GM10847 (cell line): ENCODE data around the gene PIGB.

ENCODE experiments used
- POLR2A ChIP-seq: IDR thresholded peaks from 2 replicates; pipeline ENCODE4 v1.6.1; 2011; ENCODE audit not compliant: insufficient read length; ENCODE audit errors: extremely low read depth

PIGB gene

GRCh38 chr15:55356985-55357585, 38.1 kb downstream of the PIGB start:
- no peak for TF ChIP-seq POLR2A

DNA sequence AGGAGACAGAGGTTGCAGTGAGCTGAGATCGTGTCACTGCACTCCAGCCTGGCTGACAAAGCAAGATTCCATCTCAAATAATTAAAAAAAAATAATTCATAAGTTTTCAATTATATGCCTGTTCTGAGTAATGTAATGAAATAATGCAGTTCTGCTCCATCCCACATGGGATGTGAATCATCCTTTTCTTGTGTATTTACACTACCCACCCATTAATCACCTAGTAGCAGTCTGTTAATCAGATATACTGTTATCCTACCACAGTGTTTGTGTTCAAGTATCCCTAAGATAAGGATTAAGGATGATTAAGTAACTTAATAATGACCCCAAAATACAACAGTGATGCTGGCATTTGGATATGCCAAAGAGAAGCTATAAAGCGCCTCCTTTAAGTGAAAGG, 38.8 kb downstream of the PIGB start:
- TF ChIP-seq POLR2A, result no peak

- TF ChIP-seq POLR2A, result no peak
These were observed 39.4 kb downstream of the PIGB start for GRCh38 chr15:55358471-55358870.

DNA sequence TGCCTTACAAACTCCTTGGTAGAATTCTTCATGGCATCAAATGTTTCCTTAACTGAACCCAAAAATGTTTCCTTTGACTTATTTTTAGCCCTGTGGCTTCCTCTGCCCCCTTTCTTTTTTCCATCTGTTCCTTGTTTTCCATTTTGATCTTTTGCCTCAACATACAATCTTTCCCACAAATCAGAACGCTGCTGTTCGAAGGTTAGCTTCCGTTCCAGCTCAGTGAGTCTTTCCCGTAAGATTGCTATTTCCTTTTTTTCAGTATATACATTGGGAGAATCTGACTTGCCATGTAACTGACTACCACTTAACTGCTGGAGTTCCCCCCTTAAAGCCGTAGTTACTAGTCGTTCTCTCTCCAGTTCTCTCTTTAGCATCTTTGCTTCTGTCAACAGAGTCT, 41.2 kb downstream of the PIGB start:
- TF ChIP-seq POLR2A, result no peak

DNA sequence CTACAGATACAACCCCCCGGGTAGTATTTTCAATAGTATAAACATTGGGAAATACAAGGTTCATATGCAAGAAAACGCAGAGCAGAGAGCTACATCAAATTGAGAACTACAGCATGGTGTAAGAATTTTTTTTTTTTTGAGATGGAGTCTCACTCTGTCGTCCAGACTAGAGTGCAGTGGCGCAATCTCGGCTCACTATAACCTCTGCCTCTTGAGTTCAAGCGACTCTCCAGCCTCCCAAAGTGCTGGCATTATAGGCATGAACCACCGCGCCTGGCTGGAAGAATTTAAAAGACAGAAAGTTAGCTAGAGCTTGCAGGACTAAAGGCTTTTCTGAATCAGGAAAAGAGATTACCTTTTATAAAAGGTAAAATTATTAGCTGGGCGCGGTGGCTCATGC, 42.0 kb downstream of the PIGB start:
- TF ChIP-seq POLR2A, result no peak

- TF ChIP-seq POLR2A, result no peak
These were observed 43.6 kb downstream of the PIGB start for GRCh38 chr15:55362641-55363040.

DNA sequence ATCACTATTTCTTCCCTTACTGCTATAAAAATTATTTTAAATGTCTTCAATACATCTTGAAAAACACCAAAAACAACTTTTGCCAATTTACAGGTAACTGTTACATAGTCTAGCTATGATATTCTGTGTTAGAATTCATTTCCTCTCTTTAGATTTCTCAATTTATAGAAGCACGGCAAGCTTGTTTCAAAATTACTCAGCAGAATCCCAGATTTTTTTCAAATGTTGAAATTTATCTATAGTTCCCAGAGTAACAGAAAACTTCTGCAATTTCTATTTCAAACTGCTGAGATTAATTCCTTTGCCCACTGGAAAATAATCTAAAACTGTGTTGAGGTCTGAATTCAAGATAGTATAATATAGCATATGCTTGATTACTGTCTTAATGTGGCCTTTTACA, 48.0 kb downstream of the PIGB start:
- no peak for TF ChIP-seq POLR2A

DNA sequence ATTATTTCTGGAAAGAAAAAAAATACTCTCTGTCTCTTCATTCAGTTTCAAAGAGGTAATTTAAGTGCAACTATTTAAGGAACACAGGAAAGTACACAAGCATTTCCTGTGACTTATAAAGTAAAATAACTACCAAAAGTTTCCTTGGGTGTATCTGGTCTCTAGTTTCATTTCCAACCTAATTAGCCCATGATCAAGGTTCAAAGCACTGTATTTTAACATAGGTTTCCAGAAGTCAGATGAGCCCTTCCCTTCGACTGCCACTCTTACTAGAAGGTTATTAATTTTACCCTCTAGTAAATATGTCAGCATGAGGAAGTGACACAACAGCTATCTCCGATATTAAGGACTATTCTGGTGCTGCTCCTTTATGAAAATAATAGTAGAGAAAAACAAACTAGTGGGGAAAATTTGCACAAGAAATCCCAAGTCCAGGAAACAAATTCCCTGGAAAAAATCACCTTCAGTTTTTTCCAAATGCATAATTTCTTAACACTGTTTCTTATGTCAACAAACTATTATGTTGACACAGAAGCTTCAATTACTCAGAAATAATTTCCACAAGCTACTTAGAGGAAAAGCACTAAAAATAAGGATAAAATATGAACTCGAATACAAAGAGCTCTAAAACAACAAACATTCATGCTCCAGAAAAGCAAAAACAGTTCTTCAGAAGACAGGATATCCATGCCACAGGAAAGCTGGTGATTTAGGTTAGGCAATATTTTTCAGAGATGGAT, 53.8 kb downstream of the PIGB start:
- TF ChIP-seq POLR2A, result no peak

DNA sequence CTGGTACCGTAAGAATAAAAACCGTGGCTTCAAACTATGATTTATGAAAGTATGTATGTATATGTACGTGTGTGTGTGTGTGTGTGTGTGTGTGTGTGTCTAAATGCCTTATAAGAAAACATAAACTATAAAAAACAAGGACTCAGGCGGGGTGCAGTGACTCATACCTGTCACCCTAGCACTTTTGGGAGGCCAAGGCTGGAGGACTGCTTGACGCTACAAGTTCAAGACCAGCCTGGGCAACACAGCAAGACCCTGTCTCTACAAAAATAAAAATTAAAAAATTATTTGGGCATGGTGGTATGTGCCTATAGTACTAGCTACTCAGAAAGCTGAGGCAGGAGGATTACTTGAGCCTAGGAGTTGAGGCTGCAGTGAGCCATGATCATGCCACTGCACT, 60.1 kb downstream of the PIGB start:
- TF ChIP-seq POLR2A, result no peak

GRCh38 chr15:55381595-55381994, 62.6 kb downstream of the PIGB start:
- no peak for TF ChIP-seq POLR2A

- no peak for TF ChIP-seq POLR2A
These were observed 64.7 kb downstream of the PIGB start for GRCh38 chr15:55383687-55384086.

GRCh38 chr15:55387027-55387426, 68.0 kb downstream of the PIGB start:
- TF ChIP-seq POLR2A, result no peak

DNA sequence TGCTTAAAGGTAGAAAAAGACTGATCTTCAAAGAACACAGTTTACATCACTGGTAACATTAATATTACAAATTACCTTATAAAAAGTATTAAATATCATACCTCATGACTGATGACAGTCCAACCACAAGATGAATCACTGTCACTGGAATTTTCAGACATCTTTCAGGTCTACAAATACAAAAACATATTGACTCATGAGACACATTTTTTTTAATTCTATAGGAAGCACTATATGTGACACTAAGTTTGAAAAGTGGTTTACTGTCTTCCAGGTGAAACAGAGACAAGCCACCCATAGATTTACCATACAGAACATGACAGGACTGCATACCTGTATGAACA, 70.2 kb downstream of the PIGB start:
- TF ChIP-seq POLR2A, result no peak

DNA sequence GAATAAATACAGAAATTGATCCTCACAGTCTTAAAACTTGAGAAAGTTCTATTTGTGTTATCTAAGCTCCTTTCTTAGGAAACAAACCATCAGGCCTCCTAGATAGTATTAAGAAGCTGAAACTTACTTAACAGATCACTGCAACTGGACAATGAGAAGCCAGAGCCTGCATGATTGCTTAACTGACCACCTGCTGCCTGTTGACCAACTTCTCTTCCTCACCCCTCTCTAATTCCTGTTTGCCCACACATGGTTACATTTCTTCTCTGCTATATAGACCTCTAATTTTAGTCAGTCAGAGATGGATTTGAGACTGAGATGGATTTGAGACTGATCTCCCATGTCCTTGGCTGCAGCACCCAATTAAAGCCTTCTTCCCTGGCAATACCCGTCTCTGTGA, 75.7 kb downstream of the PIGB start:
- TF ChIP-seq POLR2A, result no peak

GRCh38 chr15:55398243-55398642, 79.2 kb downstream of the PIGB start:
- TF ChIP-seq POLR2A, result no peak

DNA sequence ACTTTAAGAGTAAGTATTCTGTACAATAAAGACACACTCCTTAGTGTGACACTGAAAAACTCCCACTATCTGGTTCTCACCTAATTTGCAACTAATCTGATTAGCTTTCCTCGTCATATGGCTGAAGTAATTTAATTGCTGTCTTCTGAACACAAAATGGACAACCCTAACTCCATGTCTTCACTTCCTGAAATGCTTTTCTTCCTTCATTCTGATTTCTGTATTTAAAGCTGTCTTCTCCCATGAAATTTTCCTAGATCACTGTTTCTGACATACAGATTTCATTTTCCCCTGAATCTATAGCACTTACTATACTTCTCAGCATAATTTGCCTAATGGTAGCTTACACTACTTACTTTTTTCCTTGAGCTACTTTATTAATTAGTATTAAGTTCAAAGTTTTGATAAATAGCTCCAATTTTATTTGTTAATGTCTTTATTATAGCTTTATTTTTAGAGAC, 82.8 kb downstream of the PIGB start:
- TF ChIP-seq POLR2A, result no peak

- no peak for TF ChIP-seq POLR2A
These were observed 83.7 kb downstream of the PIGB start for GRCh38 chr15:55402707-55403106.
